ENCODE data around the gene MS4A5.

GRCh38 chr11:60396799-60397198 is 32.6 kb upstream of the MS4A5 start:
- TF ChIP-seq TAF1 (IDR thresholded peaks at IDR 0.05; ENCODE audit: low read depth, low read length): no peak
- TF ChIP-seq SPI1 (IDR thresholded peaks at IDR 0.05; ENCODE audit: low read depth, low read length): peak; percentile 81
- TF ChIP-seq POLR2AphosphoS5 (IDR thresholded peaks at IDR 0.05; ENCODE audit: low read depth, low read length): no peak
- TF ChIP-seq POLR2A (IDR thresholded peaks at IDR 0.05; ENCODE audit: low read depth, low read length): no peak
- no peak for TF ChIP-seq PAX5 (IDR thresholded peaks at IDR 0.05; ENCODE audit: insufficient read depth, low read length, severe bottlenecking)

All from GM12891 (cell line).